HEK293T (cell line): ENCODE results near the gene EPHX1.

Experiments used
- ARNT ChIP-seq: fragments of 450-650 bp; IDR thresholded peaks from 2 replicates; pipeline ENCODE4 v1.6.1; 2017; ENCODE audit warnings: mild to moderate bottlenecking
- BHLHE40 ChIP-seq: fragments of 450-650 bp; IDR thresholded peaks from 2 replicates; pipeline ENCODE4 v1.6.1; 2016; ENCODE audit warnings: mild to moderate bottlenecking, moderate library complexity, borderline replicate concordance
- FOXK2 ChIP-seq: fragments of 450-650 bp; IDR thresholded peaks from 2 replicates; pipeline ENCODE4 v1.6.1; 2016; ENCODE audit warnings: mild to moderate bottlenecking
- FOXM1 ChIP-seq: fragments of 450-650 bp; IDR thresholded peaks from 2 replicates; pipeline ENCODE4 v1.6.1; 2017; ENCODE audit warnings: mild to moderate bottlenecking, borderline replicate concordance
- SP1 ChIP-seq: fragments of 450-650 bp; IDR thresholded peaks from 2 replicates; pipeline ENCODE4 v1.6.1; 2017

DNA sequence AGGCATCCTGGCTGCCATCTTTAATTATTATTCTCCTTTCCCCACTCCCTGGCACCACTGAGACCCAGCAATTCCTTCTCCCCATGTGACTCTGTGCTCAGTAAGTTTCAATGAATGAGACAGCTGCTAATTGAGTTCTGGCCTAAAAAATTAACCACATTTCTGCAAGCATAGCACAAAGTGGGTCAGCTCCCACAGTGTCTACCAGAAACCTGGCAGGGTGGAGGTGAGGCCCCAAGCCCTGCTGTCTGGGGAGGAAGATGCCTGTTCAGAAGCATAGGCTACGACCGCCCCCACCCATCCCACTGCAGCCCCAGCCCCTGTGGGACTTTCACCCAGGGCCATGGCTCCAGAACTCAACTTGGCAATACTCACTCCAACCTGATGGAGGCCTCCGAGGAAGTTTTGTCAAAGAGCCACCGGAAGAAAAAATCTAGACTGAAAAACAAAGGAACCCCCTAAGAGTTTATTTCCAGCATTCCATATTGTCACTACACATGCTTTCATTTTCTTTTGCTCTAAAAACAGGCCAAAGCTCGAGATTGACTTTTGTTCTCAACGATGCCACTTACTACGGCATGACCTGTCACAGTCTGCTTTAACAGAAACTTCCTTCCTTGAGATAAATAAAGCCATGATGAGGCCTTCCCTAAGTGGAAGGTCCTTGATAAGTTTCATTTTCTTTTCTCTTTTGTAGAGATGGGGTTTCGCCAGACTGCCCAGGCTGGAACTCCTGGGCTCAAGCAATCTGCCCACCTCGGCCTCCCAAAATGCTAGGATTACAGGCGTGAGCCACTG, 45.8 kb downstream of the EPHX1 start:
- TF ChIP-seq SP1 (no peak), FOXK2 (no peak), BHLHE40 (no peak), FOXM1 (no peak), ARNT (no peak)
